HL-60 (cell line): Measurements from ENCODE around the gene NRXN2.

Experiments
- DNase-seq, 2 experiments: peaks; one replicate each; pipeline ENCODE4 v3.0.0-alpha.2; 2010 to 2020; ENCODE audit warnings: low read depth in 1 of 2, low spot score in 1 of 2
- H3K27ac ChIP-seq: fragments of 250-450 bp; sonication (Bioruptor Pico); replicated peaks from 2 replicates; pipeline ENCODE4 v1.5.1; 2020; ENCODE audit warnings: mild to moderate bottlenecking, moderate library complexity
- H3K27me3 ChIP-seq: fragments of 250-450 bp; sonication (Bioruptor Pico); 2 replicates; pipeline ENCODE4 v1.5.1; 2021; ENCODE audit warnings: mild to moderate bottlenecking, moderate library complexity; ENCODE audit not compliant: insufficient read depth, poor library complexity, severe bottlenecking
- H3K4me3 ChIP-seq: replicated peaks from 2 replicates; pipeline ENCODE4 v1.5.1; 2011; ENCODE audit warnings: mild to moderate bottlenecking, control low read depth, low read length; ENCODE audit not compliant: insufficient read depth
- GABPA ChIP-seq: IDR thresholded peaks from 2 replicates; pipeline ENCODE4 v1.6.1; 2012; ENCODE audit warnings: low read depth
- POLR2AphosphoS5 ChIP-seq: IDR thresholded peaks from 2 replicates; pipeline ENCODE4 v1.6.1; 2012; ENCODE audit warnings: low read depth
- SPI1 ChIP-seq: IDR thresholded peaks from 2 replicates; pipeline ENCODE4 v1.6.1; 2012; ENCODE audit warnings: low read depth, mild to moderate bottlenecking, borderline replicate concordance
- TF ChIP-seq, protein P1 (sequence below): IDR thresholded peaks from one replicate; pipeline ENCODE4 v1.5.1; 2011; ENCODE audit warnings: low read length, control low read depth, inconsistent platforms; ENCODE audit not compliant: insufficient read depth
- TF ChIP-seq, protein P2 (sequence below): IDR thresholded peaks from 2 replicates; pipeline ENCODE4 v1.6.1; 2012; ENCODE audit warnings: low read depth; ENCODE audit not compliant: insufficient replicate concordance

The NRXN2 gene

DNA sequence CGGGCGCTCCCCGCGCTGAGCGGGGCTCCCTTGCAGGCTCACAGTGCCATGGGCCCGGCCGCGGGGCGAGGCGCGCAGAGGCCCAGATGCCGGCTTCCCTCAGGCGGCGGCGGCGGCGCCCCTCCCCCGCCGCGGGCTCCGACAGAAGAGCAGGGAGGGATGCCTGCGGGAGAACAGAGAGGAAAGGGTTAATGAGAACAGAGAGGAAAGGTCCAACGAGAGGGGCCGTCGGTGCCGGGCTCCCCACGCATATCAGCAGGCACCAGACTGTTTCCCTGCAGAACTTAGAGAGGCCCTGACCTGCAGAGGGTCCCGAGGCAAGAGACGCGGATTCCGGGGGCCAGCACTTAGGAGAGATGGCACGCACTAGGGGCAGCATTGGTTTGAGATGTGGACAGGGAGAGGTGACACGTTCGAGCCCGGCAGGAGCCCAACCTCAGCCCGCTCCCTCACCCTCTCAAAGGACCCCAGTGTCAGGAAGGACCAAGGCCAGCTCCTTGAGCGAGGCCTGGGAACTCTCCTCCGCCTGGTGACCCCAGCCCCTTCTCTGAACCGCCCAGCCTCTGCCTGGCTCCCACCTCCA, 9.1 kb downstream of the NRXN2 start:
- no peak overlapping the region for H3K4me3 ChIP-seq
- H3K27ac ChIP-seq: no peak overlapping the region
- TF ChIP-seq, protein P1, sequence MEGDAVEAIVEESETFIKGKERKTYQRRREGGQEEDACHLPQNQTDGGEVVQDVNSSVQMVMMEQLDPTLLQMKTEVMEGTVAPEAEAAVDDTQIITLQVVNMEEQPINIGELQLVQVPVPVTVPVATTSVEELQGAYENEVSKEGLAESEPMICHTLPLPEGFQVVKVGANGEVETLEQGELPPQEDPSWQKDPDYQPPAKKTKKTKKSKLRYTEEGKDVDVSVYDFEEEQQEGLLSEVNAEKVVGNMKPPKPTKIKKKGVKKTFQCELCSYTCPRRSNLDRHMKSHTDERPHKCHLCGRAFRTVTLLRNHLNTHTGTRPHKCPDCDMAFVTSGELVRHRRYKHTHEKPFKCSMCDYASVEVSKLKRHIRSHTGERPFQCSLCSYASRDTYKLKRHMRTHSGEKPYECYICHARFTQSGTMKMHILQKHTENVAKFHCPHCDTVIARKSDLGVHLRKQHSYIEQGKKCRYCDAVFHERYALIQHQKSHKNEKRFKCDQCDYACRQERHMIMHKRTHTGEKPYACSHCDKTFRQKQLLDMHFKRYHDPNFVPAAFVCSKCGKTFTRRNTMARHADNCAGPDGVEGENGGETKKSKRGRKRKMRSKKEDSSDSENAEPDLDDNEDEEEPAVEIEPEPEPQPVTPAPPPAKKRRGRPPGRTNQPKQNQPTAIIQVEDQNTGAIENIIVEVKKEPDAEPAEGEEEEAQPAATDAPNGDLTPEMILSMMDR: no peak
- TF ChIP-seq, protein P2, sequence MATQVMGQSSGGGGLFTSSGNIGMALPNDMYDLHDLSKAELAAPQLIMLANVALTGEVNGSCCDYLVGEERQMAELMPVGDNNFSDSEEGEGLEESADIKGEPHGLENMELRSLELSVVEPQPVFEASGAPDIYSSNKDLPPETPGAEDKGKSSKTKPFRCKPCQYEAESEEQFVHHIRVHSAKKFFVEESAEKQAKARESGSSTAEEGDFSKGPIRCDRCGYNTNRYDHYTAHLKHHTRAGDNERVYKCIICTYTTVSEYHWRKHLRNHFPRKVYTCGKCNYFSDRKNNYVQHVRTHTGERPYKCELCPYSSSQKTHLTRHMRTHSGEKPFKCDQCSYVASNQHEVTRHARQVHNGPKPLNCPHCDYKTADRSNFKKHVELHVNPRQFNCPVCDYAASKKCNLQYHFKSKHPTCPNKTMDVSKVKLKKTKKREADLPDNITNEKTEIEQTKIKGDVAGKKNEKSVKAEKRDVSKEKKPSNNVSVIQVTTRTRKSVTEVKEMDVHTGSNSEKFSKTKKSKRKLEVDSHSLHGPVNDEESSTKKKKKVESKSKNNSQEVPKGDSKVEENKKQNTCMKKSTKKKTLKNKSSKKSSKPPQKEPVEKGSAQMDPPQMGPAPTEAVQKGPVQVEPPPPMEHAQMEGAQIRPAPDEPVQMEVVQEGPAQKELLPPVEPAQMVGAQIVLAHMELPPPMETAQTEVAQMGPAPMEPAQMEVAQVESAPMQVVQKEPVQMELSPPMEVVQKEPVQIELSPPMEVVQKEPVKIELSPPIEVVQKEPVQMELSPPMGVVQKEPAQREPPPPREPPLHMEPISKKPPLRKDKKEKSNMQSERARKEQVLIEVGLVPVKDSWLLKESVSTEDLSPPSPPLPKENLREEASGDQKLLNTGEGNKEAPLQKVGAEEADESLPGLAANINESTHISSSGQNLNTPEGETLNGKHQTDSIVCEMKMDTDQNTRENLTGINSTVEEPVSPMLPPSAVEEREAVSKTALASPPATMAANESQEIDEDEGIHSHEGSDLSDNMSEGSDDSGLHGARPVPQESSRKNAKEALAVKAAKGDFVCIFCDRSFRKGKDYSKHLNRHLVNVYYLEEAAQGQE: peak; percentile 72
- TF ChIP-seq SPI1 (no peak), GABPA (no peak)
- H3K27me3 ChIP-seq: peaks cover 49% of the 10 kb centered on the region
- no peak for DNase-seq

DNA sequence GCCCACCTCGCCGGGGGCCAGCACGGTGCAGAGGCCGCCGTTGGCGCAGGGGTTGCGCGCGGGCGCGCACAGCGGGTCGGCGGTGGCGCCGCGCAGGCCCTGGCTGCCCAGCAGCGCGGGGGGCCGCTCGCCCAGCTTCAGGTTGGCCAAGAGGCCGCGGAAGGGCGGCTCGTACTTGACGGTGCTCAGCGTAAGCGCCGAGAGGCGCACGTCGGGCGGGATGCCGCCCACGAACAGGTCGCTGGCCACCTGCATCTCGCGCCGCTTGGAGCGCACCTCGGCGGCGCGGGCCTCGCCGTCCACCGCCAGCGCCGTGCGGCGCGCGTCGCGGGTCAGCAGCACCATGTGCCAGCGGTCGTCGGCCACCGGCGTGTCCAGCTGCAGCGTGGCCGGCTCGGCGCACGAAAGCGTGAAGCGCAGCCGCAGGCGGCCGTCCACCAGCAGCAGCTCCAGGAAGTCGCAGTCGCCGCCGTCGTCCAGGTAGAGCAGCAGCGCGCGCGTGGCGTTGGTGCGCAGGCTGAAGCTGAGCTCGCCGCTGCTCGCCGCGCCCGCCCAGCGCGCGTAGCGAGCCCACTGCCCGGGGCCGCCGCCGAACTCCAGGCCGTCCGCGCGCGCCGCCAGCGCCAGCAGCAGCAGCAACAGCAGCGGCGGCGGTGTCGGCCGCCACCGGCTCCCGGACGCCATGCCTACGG, 9.8 kb downstream of the NRXN2 start:
- no peak overlapping the region for H3K4me3 ChIP-seq
- TF ChIP-seq SPI1 (no peak), GABPA (no peak), POLR2AphosphoS5 (no peak)
- TF ChIP-seq, protein P1: no peak
- TF ChIP-seq, protein P2: no peak
- H3K27me3 ChIP-seq: peaks cover 49% of the 10 kb centered on the region
- H3K27ac ChIP-seq: no peak overlapping the region
- DNase-seq: peak in 1 of 2 experiments; percentile 30

DNA sequence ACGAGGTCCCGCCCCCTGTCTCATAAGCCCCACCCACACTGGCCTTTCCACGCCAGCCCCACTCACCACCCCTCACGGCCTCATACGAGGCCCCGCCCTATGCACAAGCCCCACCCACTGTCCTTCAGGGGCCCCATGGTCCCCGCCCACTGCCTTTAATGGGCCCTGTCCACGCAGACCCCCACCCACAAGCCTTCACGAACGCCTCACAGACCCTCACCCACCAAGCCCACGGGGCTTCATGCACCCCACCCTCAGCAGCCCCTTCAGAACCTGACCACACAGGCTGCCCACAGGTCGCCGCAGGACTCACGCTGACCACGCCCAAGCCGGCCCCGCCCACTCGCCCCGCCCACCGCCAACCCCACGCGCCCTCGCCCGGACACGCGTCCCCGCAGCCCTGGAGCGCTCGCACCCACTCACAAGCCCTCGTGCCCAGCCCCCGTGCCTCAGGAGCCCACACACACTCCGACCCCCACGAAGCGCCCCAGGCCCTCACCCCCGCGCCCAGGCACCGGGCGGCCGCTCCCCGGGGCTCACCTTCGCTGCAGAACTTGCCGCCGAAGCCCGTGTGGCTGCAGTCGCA, 10.5 kb downstream of the NRXN2 start:
- no peak overlapping the region for H3K27ac ChIP-seq
- no peak overlapping the region for H3K4me3 ChIP-seq
- DNase-seq: no peak
- H3K27me3 ChIP-seq: peaks cover 49% of the 10 kb centered on the region
- TF ChIP-seq, protein P2: no peak
